Measurements from ENCODE around the gene TBC1D1. TPM values are rescaled to one million over a fixed set of nuclear protein-coding genes. Genes with fewer than 3 reads are reported as not detected.
A peak's percentile ranks its signal among the peaks of the same experiment; 100 is the strongest.

The TBC1D1 gene
- total and polyA plus RNA-seq, 2 experiments from 2014 or later = 100.0 to 214 TPM

GRCh38 chr4:37981844-37982720 is 91.2 kb downstream of the TBC1D1 start:
- Histone ChIP-seq H3K4me1 (ENCODE audit: low read depth) (peaks cover 8% of the 10 kb centered on the region), H3K4me3 (no peak overlapping the region), H3K9me3 (ENCODE audit: low read depth) (no peaks in the 10 kb centered on the region), H3K36me3 (no peaks in the 10 kb centered on the region), H3K27me3 (no peaks in the 10 kb centered on the region), H3K27ac (no peak overlapping the region)
- DNase-seq (ENCODE audit: low read depth in 1 of 2, low spot score in 1 of 2) = peak in 1 of 2 donors; percentile 30
- TF ChIP-seq CTCF (IDR thresholded peaks at IDR 0.05; ENCODE audit: low read depth, low read length) = no peak

- no peak overlapping the region for H3K4me3 ChIP-seq
- no peaks in the 10 kb centered on the region for H3K36me3 ChIP-seq
- no peaks in the 10 kb centered on the region for H3K9me3 ChIP-seq (ENCODE audit: low read depth)
- peaks cover 8% of the 10 kb centered on the region for H3K4me1 ChIP-seq (ENCODE audit: low read depth)
- no peaks in the 10 kb centered on the region for H3K27me3 ChIP-seq
- no peak for TF ChIP-seq CTCF (IDR thresholded peaks at IDR 0.05; ENCODE audit: low read depth, low read length)
- H3K27ac ChIP-seq = no peak overlapping the region
- DNase-seq (ENCODE audit: low read depth in 1 of 2, low spot score in 1 of 2) = no peak
Observed at GRCh38 chr4:37982736-37983135, 91.9 kb downstream of the TBC1D1 start.

DNA sequence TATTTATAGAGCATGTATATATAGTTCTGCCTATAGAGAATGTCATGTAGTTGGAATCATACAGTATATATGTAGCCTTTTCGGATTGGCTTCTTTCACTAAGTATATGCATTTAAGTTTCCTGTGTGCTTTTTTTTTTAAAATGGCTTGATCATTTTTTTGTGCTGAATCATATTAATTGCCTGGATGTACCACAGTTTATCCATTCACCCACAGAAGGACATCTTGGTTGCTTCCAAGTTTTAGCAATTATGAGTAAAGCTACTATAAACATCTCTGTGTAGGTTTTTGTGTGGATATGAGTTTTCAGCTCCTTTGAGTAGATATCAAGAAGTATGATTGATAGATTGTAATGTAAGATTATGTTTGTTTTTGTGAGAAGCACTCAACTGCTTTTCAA is 93.1 kb downstream of the TBC1D1 start:
- Histone ChIP-seq H3K27me3 (no peaks in the 10 kb centered on the region), H3K4me1 (ENCODE audit: low read depth) (peaks cover 10% of the 10 kb centered on the region), H3K9me3 (ENCODE audit: low read depth) (no peaks in the 10 kb centered on the region), H3K27ac (no peak overlapping the region), H3K4me3 (no peak overlapping the region), H3K36me3 (no peaks in the 10 kb centered on the region)
- no peak for DNase-seq (ENCODE audit: low read depth in 1 of 2, low spot score in 1 of 2)
- TF ChIP-seq CTCF (IDR thresholded peaks at IDR 0.05; ENCODE audit: low read depth, low read length) = no peak

DNA sequence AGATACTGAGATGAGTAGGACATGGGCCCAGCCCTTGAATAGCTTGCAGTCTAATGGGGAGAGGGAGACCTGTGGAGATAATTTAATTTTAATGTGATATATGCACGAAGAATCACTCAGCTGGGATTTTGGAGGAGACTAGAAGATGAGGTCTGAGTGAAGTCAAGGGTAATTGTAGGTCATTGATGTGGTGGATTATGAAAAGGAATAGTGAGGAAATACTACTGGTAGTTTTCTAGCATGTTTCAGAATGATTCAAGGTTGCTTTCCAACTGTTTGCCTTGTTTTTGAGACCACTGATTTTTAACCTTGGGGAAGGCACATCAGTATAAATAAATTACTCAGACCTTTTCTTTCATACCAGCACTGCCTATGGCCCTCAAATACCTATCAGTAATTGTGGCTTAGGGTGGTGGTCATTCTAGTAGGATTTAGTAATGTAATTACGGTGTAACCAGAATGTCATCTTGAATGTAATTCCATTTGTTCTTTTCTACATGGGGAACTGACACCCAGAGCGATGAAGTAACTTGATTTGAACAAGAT is 94.9 kb downstream of the TBC1D1 start:
- Histone ChIP-seq H3K4me3 (no peak overlapping the region), H3K36me3 (no peaks in the 10 kb centered on the region), H3K4me1 (ENCODE audit: low read depth) (peaks cover 29% of the 10 kb centered on the region), H3K9me3 (ENCODE audit: low read depth) (no peaks in the 10 kb centered on the region), H3K27me3 (no peaks in the 10 kb centered on the region), H3K27ac (no peak overlapping the region)
- no peak for TF ChIP-seq CTCF (IDR thresholded peaks at IDR 0.05; ENCODE audit: low read depth, low read length)
- no peak for DNase-seq (ENCODE audit: low read depth in 1 of 2, low spot score in 1 of 2)

DNA sequence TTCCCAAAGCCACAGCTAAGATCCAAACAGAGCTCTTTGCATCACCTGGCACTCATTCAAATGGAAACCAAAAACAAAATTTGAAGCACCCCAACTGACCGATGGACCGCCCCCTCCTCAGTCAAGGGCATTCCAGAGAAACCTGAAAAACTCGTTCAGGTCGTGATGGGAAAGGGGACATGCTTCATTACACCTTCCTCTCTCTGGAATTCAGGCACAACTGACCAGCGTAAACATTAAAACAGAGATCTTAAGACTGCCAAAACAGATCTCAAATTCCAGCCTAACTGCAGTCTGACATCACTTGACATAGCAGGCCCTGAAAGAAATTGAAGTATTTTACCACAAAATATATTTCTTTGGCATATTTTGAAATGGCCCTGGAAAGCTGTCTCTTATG is 97.8 kb downstream of the TBC1D1 start:
- Histone ChIP-seq H3K4me3 (no peak overlapping the region), H3K9me3 (ENCODE audit: low read depth) (no peaks in the 10 kb centered on the region), H3K4me1 (ENCODE audit: low read depth) (peaks cover 35% of the 10 kb centered on the region), H3K36me3 (no peaks in the 10 kb centered on the region), H3K27me3 (no peaks in the 10 kb centered on the region), H3K27ac (no peak overlapping the region)
- no peak for TF ChIP-seq CTCF (IDR thresholded peaks at IDR 0.05; ENCODE audit: low read depth, low read length)
- DNase-seq (ENCODE audit: low read depth in 1 of 2, low spot score in 1 of 2) = no peak

All from cardiac muscle cell (in vitro differentiated cells and primary cell).